HPDE6-E6E7 (cell line): ENCODE measurements around the gene CAPZA2.
"Not testable (repeated sequence)": the region's sequence is repeated elsewhere in the genome, so short reads cannot be mapped to it uniquely, and the experiment has no call there.

Experiments
- DNase-seq: peaks from one replicate; pipeline ENCODE4 v3.0.0; 2011; ENCODE audit warnings: missing footprints; ENCODE audit errors: extremely low spot score

CAPZA2 gene

GRCh38 chr7:116862234-116862950, at the start of gene CAPZA2:
Gene CAPZA2 (plus strand): TSS chr7:116862587. CDS start chr7:116862612, 25 bp downstream.
- peak; percentile 96 for DNase-seq

- no peak for DNase-seq
Measured at GRCh38 chr7:116812860-116813259, 49.5 kb upstream of the CAPZA2 start.

- DNase-seq: not testable (repeated sequence)
Measured at GRCh38 chr7:116813371-116813770, 49.0 kb upstream of the CAPZA2 start.

- no peak for DNase-seq
Measured at GRCh38 chr7:116815041-116815440, 47.3 kb upstream of the CAPZA2 start.

- no peak for DNase-seq
Measured at GRCh38 chr7:116820149-116820548, 42.2 kb upstream of the CAPZA2 start.

- DNase-seq: not testable (repeated sequence)
Measured at GRCh38 chr7:116821647-116822046, 40.7 kb upstream of the CAPZA2 start.

- no peak for DNase-seq
Measured at GRCh38 chr7:116824449-116824848, 37.9 kb upstream of the CAPZA2 start.

- no peak for DNase-seq
Measured at GRCh38 chr7:116828281-116828680, 34.1 kb upstream of the CAPZA2 start.

GRCh38 chr7:116829041-116829440, 33.3 kb upstream of the CAPZA2 start:
- no peak for DNase-seq

- DNase-seq: no peak
Measured at GRCh38 chr7:116829493-116829892, 32.9 kb upstream of the CAPZA2 start.

- DNase-seq: no peak
Measured at GRCh38 chr7:116832692-116833091, 29.7 kb upstream of the CAPZA2 start.

- peak; percentile 38 for DNase-seq
Measured at GRCh38 chr7:116834815-116835504, 27.4 kb upstream of the CAPZA2 start.

GRCh38 chr7:116836048-116836447, 26.3 kb upstream of the CAPZA2 start:
- DNase-seq: no peak

GRCh38 chr7:116836911-116837310, 25.5 kb upstream of the CAPZA2 start:
- peak; percentile 58 for DNase-seq

GRCh38 chr7:116837586-116837985, 24.8 kb upstream of the CAPZA2 start:
- no peak for DNase-seq

GRCh38 chr7:116840256-116840655, 22.1 kb upstream of the CAPZA2 start:
- DNase-seq: no peak

- no peak for DNase-seq
Measured at GRCh38 chr7:116842371-116842770, 20.0 kb upstream of the CAPZA2 start.

- no peak for DNase-seq
Measured at GRCh38 chr7:116843378-116843777, 19.0 kb upstream of the CAPZA2 start.

- DNase-seq: no peak
Measured at GRCh38 chr7:116851175-116851574, 11.2 kb upstream of the CAPZA2 start.

GRCh38 chr7:116851671-116852070, 10.7 kb upstream of the CAPZA2 start:
- DNase-seq: no peak

- DNase-seq: no peak
Measured at GRCh38 chr7:116854132-116854531, 8.3 kb upstream of the CAPZA2 start.

GRCh38 chr7:116857052-116857451, 5.3 kb upstream of the CAPZA2 start:
- no peak for DNase-seq

- DNase-seq: peak; percentile 16
Measured at GRCh38 chr7:116859323-116859722, 3.1 kb upstream of the CAPZA2 start.
